A549 (cell line): ENCODE measurements around the gene MROH7. TPM values are rescaled to one million over a fixed set of nuclear protein-coding genes. Genes with fewer than 3 reads are reported as not detected.

ENCODE experiments used
- ATAC-seq, 2 experiments: fragments of 200-7000 bp in 1 of 2; fragments of >200 bp in 1 of 2; cut with Nextera tagmentation in 1 of 2; cut with Tn5 transposase in 1 of 2; 3 replicates each; pipeline versions ENCODE4 v1.8.0 to v1.9.1; 2018 to 2020; ENCODE audit warnings: mild to moderate bottlenecking in 1 of 2, moderate library complexity in 1 of 2
- CTCF ChIA-PET: fragments of 300-600 bp; sonication (Branson Sonifier 250); formaldehyde crosslinking; extraction: SDS; loops from one replicate; lab custom pipeline; 2021; ENCODE audit warnings: antibody characterized with exemption, inconsistent platforms; lab: Yijun Ruan, JAX
- POLR2A ChIA-PET: fragments of 350-600 bp; formaldehyde crosslinking; extraction: SDS; loops from one replicate; lab custom pipeline; 2021; ENCODE audit warnings: antibody characterized with exemption, inconsistent platforms; lab: Yijun Ruan, JAX
- DNase-seq, 2 experiments: peaks; one replicate each; pipeline versions ENCODE4 v3.0.0 to v3.0.0-alpha.2; 2011 to 2016; ENCODE audit warnings: low read depth in 1 of 2, low spot score in 1 of 2
- FAIRE-seq: peaks from 2 replicates; lab custom pipeline; 2011; peaks lifted over from hg19 to GRCh38; lab: Jason Lieb, UNC
- H3K27ac ChIP-seq, 2 experiments: fragments of >200 bp; sonication (Bioruptor Twin); formaldehyde crosslinking; 3 replicates each; pipeline ENCODE4 v1.5.1; 2016 to 2017
- H3K4me1 ChIP-seq: fragments of >200 bp; sonication (Bioruptor Twin); formaldehyde crosslinking; 3 replicates; pipeline ENCODE4 v1.6.1; 2016
- H3K4me2 ChIP-seq: fragments of >200 bp; sonication (Bioruptor Twin); formaldehyde crosslinking; 3 replicates; pipeline ENCODE4 v1.6.1; 2016
- H3K4me3 ChIP-seq: fragments of >200 bp; sonication (Bioruptor Twin); formaldehyde crosslinking; 3 replicates; pipeline ENCODE4 v1.5.1; 2016
- H3K9me3 ChIP-seq: fragments of >200 bp; sonication (Bioruptor Twin); formaldehyde crosslinking; 3 replicates; pipeline ENCODE4 v1.6.1; 2016
- BHLHE40 ChIP-seq: IDR thresholded peaks from 2 replicates; pipeline ENCODE4 v1.6.1; 2012; ENCODE audit warnings: low read depth, low read length, inconsistent platforms
- CEBPB ChIP-seq, 2 experiments: fragments of >200 bp in 1 of 2; sonication (Bioruptor Twin) in 1 of 2; formaldehyde crosslinking in 1 of 2; IDR thresholded peaks; 2 replicates each; pipeline ENCODE4 v1.6.1; 2012 to 2016
- EHF ChIP-seq: fragments of 250-450 bp; sonication (Bioruptor Pico); IDR thresholded peaks from 2 replicates; pipeline ENCODE4 v1.5.0; 2020; ENCODE audit warnings: mild to moderate bottlenecking
- EHMT2 ChIP-seq: fragments of 200-600 bp; sonication (generic); IDR thresholded peaks from 2 replicates; pipeline ENCODE4 v1.6.1; 2016; ENCODE audit warnings: antibody characterized with exemption, low read depth, mild to moderate bottlenecking, moderate library complexity
- ESRRA ChIP-seq: fragments of 150-350 bp; IDR thresholded peaks from 2 replicates; pipeline ENCODE4 v1.6.1; 2014; ENCODE audit warnings: mild to moderate bottlenecking, low read length, borderline replicate concordance
- FOSB ChIP-seq: fragments of 250-450 bp; sonication (Bioruptor Pico); IDR thresholded peaks from 2 replicates; pipeline ENCODE4 v1.5.0; 2020; ENCODE audit warnings: mild to moderate bottlenecking, moderate library complexity
- FOSL2 ChIP-seq, 2 experiments: fragments of 450-650 bp in 1 of 2; fragments of >200 bp in 1 of 2; sonication (Bioruptor Twin) in 1 of 2; formaldehyde crosslinking; IDR thresholded peaks; 2 replicates each; pipeline versions ENCODE4 v1.5.0 to v1.6.1; 2016 to 2020; ENCODE audit warnings: mild to moderate bottlenecking in 1 of 2, moderate library complexity in 1 of 2
- KDM5A ChIP-seq: fragments of 200-600 bp; sonication (generic); IDR thresholded peaks from 2 replicates; pipeline ENCODE4 v1.6.1; 2016; ENCODE audit warnings: antibody characterized with exemption, mild to moderate bottlenecking
- MAFK ChIP-seq: fragments of 450-650 bp; IDR thresholded peaks from 2 replicates; pipeline ENCODE4 v1.6.1; 2014; ENCODE audit not compliant: partially characterized antibody
- MYC ChIP-seq: IDR thresholded peaks from 2 replicates; pipeline ENCODE4 v1.6.1; 2012; ENCODE audit warnings: mild to moderate bottlenecking, inconsistent platforms, low read length, improper control_type of control experiment, borderline replicate concordance
- POLR2AphosphoS2 ChIP-seq: conservative IDR thresholded peaks from 2 replicates; pipeline ENCODE4 v1.6.1; 2012; ENCODE audit warnings: low read length, improper control_type of control experiment, inconsistent platforms
- RAD21 ChIP-seq, 2 experiments: fragments of >200 bp in 1 of 2; sonication (Bioruptor Twin) in 1 of 2; formaldehyde crosslinking in 1 of 2; IDR thresholded peaks in 1 of 2; conservative IDR thresholded peaks in 1 of 2; 2 replicates in 1 of 2; 3 replicates in 1 of 2; pipeline ENCODE4 v1.6.1; 2012 to 2018; ENCODE audit warnings: inconsistent platforms in 1 of 2
- RARB ChIP-seq: fragments of 250-450 bp; sonication (Bioruptor Pico); IDR thresholded peaks from 2 replicates; pipeline ENCODE4 v1.8.0; 2021; ENCODE audit warnings: mild to moderate bottlenecking, moderate library complexity
- RNF2 ChIP-seq: fragments of 200-600 bp; sonication (generic); IDR thresholded peaks from 2 replicates; pipeline ENCODE4 v1.6.1; 2016; ENCODE audit warnings: low read depth, mild to moderate bottlenecking, antibody characterized with exemption, moderate library complexity, borderline replicate concordance
- SMC3 ChIP-seq: fragments of >200 bp; sonication (Bioruptor Twin); formaldehyde crosslinking; IDR thresholded peaks from 3 replicates; pipeline ENCODE4 v1.6.1; 2018; ENCODE audit warnings: inconsistent platforms
- TFCP2L1 ChIP-seq: fragments of 250-450 bp; sonication (Bioruptor Pico); IDR thresholded peaks from 2 replicates; pipeline ENCODE4 v1.5.0; 2021; ENCODE audit warnings: mild to moderate bottlenecking
- TP53 ChIP-seq: fragments of 250-450 bp; sonication (Bioruptor Pico); IDR thresholded peaks from 2 replicates; pipeline ENCODE4 v1.5.0; 2021; ENCODE audit warnings: mild to moderate bottlenecking, moderate library complexity
- ZFP36 ChIP-seq: fragments of 450-650 bp; IDR thresholded peaks from 2 replicates; pipeline ENCODE4 v1.6.1; 2014; ENCODE audit warnings: borderline replicate concordance; ENCODE audit not compliant: partially characterized antibody
- ZNF302 ChIP-seq: fragments of 250-450 bp; sonication (Bioruptor Pico); IDR thresholded peaks from 2 replicates; pipeline ENCODE4 v1.9.0; 2021; ENCODE audit warnings: inconsistent platforms, mild to moderate bottlenecking, moderate library complexity
- WGBS: methylation state at CpG from one replicate; pipeline ENCODE4 v1.1.6; 2017; ENCODE audit errors: missing lambda C conversion rate; 5-methylcytosine and 5-hydroxymethylcytosine counted together
- polyA plus RNA-seq, 4 experiments: library from polyadenylated mRNA; depleted of rRNA in 3 of 4; stranded (reverse); fragments of >200 nt; fragmentation: RNase III in 1 of 4; extraction: RNeasy Plus Mini Kit Qiagen cat#74134 plus additional on column Dnase treatment in 1 of 4; gene quantifications; 2 replicates in 3 of 4; 3 replicates in 1 of 4; pipeline ENCODE4 v1.2.3, GENCODE V29; 2011 to 2017
- TF ChIP-seq, protein P1 (sequence below): IDR thresholded peaks from 2 replicates; pipeline ENCODE4 v1.6.1; 2012
- TF ChIP-seq, protein P2 (sequence below): IDR thresholded peaks from 2 replicates; pipeline ENCODE4 v1.6.1; 2012; ENCODE audit warnings: low read depth, borderline replicate concordance
- TF ChIP-seq, protein P3 (sequence below): fragments of 250-450 bp; sonication (Bioruptor Pico); IDR thresholded peaks from 2 replicates; pipeline ENCODE4 v1.5.0; 2021; ENCODE audit warnings: mild to moderate bottlenecking, moderate library complexity, borderline replicate concordance
- TF ChIP-seq, protein P4 (sequence below): fragments of 450-650 bp; IDR thresholded peaks from 2 replicates; pipeline ENCODE4 v1.6.1; 2014; ENCODE audit warnings: antibody characterized with exemption
- TF ChIP-seq, protein P5 (sequence below): IDR thresholded peaks from 2 replicates; pipeline ENCODE4 v1.6.1; 2012
- TF ChIP-seq, protein P6 (sequence below): fragments of >200 bp; sonication (Bioruptor Twin); formaldehyde crosslinking; IDR thresholded peaks from 2 replicates; pipeline ENCODE4 v1.6.1; 2016
- TF ChIP-seq, protein P7 (sequence below): fragments of >200 bp; sonication (Bioruptor Twin); formaldehyde crosslinking; IDR thresholded peaks from 3 replicates; pipeline ENCODE4 v1.5.1; 2016

MROH7 gene
- polyA plus RNA-seq, 2 of the 4 experiments (the other 2 are of a cell fraction), result not detected

DNA sequence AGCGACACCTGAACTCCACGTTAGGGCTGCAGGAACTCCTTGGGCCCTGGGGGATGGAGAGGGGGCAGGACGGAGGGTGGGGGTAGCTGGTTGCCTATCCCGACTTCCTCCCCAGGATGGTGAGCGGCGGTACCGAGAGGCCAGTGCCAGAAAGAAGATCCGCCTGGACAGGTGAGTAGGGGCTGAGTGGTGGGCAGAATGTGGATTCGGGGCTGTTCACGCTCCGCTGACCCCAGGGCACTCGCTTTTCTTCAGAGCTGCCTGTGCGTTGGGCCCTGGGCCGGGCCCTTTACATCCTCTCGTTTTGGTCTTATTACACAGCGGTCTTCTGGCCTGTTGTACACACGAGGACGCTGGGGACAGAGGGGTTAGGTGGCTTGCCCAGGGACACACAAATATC, 39.0 kb upstream of the MROH7 start:
- H3K4me2 ChIP-seq, result no peak overlapping the region
- H3K4me3 ChIP-seq, result no peak overlapping the region
- FAIRE-seq, result no peak
- no peaks in the 10 kb centered on the region for H3K9me3 ChIP-seq
- ChIA-PET POLR2A (no interaction called here), CTCF (interaction anchor here (0.6 kb wide), 1 partner anchor 10 kb away, joined by 3 read pairs; no protein-coding TSS in a partner anchor)
- no peaks in the 10 kb centered on the region for H3K4me1 ChIP-seq
- ATAC-seq, result no peak
- 96% methylated on average over 12 of the region's 18 CpGs for WGBS
- TF ChIP-seq TP53 (CRISPR knock-in tag), result no peak
- TF ChIP-seq, protein P1, sequence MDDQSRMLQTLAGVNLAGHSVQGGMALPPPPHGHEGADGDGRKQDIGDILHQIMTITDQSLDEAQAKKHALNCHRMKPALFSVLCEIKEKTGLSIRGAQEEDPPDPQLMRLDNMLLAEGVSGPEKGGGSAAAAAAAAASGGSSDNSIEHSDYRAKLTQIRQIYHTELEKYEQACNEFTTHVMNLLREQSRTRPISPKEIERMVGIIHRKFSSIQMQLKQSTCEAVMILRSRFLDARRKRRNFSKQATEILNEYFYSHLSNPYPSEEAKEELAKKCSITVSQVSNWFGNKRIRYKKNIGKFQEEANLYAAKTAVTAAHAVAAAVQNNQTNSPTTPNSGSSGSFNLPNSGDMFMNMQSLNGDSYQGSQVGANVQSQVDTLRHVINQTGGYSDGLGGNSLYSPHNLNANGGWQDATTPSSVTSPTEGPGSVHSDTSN, result no peak
- no peak for TF ChIP-seq FOSL2 (IDR thresholded peaks at IDR 0.05)
- TF ChIP-seq FOSL2 (CRISPR knock-in tag; IDR thresholded peaks at IDR 0.05), result no peak
- no peak for TF ChIP-seq MYC
- TF ChIP-seq, protein P2, sequence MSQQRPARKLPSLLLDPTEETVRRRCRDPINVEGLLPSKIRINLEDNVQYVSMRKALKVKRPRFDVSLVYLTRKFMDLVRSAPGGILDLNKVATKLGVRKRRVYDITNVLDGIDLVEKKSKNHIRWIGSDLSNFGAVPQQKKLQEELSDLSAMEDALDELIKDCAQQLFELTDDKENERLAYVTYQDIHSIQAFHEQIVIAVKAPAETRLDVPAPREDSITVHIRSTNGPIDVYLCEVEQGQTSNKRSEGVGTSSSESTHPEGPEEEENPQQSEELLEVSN, result no peak
- TF ChIP-seq, protein P3, sequence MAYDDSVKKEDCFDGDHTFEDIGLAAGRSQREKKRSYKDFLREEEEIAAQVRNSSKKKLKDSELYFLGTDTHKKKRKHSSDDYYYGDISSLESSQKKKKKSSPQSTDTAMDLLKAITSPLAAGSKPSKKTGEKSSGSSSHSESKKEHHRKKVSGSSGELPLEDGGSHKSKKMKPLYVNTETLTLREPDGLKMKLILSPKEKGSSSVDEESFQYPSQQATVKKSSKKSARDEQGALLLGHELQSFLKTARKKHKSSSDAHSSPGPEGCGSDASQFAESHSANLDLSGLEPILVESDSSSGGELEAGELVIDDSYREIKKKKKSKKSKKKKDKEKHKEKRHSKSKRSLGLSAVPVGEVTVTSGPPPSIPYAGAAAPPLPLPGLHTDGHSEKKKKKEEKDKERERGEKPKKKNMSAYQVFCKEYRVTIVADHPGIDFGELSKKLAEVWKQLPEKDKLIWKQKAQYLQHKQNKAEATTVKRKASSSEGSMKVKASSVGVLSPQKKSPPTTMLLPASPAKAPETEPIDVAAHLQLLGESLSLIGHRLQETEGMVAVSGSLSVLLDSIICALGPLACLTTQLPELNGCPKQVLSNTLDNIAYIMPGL (CRISPR knock-in tag), result no peak
- TF ChIP-seq CEBPB (IDR thresholded peaks at IDR 0.05), result no peak
- no peak for TF ChIP-seq ZNF302 (CRISPR knock-in tag)
- no peak for DNase-seq
- H3K27ac ChIP-seq, result no peak overlapping the region

DNA sequence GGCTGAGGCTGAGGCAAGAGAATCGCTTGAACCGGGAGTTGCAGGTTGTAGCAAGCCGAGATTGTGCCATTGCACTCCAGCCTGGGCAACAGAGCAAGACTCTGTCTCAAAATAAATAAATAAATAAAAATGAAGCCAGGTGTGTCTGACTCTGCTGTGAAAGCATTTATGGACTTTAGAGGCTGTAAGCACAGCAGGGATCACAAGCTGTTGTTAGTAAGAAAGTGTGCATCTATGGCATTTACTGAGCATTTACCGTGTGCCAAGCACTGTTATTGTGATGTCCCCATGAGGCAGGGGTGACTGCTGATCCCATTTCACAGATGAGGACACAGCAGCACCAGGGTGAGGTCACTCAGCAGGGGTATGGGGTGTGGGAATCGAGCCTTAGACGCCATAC, 38.3 kb upstream of the MROH7 start:
- 89% methylated on average over 5 of the region's 6 CpGs for WGBS
- POLR2A ChIA-PET, result interaction anchor here (0.6 kb wide), 1 partner anchor 101 kb away, joined by 4 read pairs; no protein-coding TSS in a partner anchor
- TF ChIP-seq BHLHE40 (no peak), RNF2 (no peak), TP53 (CRISPR knock-in tag) (no peak), SMC3 (no peak), RAD21 (conservative IDR thresholded peaks at IDR 0.05 in 1 of 2, IDR thresholded peaks at IDR 0.05 in 1 of 2) (no peak)
- ATAC-seq, result no peak
- no peak overlapping the region for H3K4me2 ChIP-seq
- DNase-seq, result no peak
- no peak for FAIRE-seq
- H3K4me3 ChIP-seq, result no peak overlapping the region
- H3K9me3 ChIP-seq, result no peaks in the 10 kb centered on the region
- no peaks in the 10 kb centered on the region for H3K4me1 ChIP-seq
- no peak overlapping the region for H3K27ac ChIP-seq
- CTCF ChIA-PET, result interaction anchor here (0.6 kb wide), 1 partner anchor 11 kb away, joined by 3 read pairs; no protein-coding TSS in a partner anchor

DNA sequence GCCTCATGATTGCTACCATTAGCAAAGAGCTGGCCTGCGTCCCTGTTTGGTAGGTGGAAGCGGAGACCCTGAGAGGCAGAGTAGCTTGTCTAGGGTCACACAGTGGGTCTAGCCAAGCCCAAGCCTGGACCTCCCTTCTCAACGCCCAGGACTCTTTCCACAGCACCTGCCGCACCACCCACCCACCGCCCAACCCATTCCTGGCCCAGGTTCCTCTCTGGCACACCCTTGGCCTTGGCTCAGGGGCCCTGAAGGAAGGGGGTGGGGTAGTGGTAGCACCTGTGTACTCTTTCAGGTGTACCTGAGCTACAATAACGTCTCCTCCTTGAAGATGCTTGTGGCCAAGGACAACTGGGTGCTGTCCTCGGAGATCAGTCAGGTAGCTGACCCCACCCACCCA, 37.5 kb upstream of the MROH7 start:
- ATAC-seq, result no peak
- WGBS, result 61% methylated on average over 3 of the region's 7 CpGs
- POLR2A ChIA-PET, result interaction anchor here (0.6 kb wide), 1 partner anchor 100 kb away, joined by 4 read pairs; no protein-coding TSS in a partner anchor
- Histone ChIP-seq H3K4me3 (no peak overlapping the region), H3K27ac (no peak overlapping the region), H3K4me2 (no peak overlapping the region), H3K9me3 (no peaks in the 10 kb centered on the region), H3K4me1 (no peaks in the 10 kb centered on the region)
- no peak for FAIRE-seq
- DNase-seq, result no peak
- CTCF ChIA-PET, result no interaction called here
- TF ChIP-seq ZFP36, result no peak
- TF ChIP-seq, protein P4, sequence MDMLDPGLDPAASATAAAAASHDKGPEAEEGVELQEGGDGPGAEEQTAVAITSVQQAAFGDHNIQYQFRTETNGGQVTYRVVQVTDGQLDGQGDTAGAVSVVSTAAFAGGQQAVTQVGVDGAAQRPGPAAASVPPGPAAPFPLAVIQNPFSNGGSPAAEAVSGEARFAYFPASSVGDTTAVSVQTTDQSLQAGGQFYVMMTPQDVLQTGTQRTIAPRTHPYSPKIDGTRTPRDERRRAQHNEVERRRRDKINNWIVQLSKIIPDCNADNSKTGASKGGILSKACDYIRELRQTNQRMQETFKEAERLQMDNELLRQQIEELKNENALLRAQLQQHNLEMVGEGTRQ, result no peak
- no peak for TF ChIP-seq EHF (CRISPR knock-in tag)
- TF ChIP-seq, protein P5, sequence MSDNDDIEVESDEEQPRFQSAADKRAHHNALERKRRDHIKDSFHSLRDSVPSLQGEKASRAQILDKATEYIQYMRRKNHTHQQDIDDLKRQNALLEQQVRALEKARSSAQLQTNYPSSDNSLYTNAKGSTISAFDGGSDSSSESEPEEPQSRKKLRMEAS, result no peak
- TF ChIP-seq, protein P6, sequence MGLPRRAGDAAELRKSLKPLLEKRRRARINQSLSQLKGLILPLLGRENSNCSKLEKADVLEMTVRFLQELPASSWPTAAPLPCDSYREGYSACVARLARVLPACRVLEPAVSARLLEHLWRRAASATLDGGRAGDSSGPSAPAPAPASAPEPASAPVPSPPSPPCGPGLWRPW, result no peak
- TF ChIP-seq FOSB, result no peak
- no peak for TF ChIP-seq RNF2
- no peak for TF ChIP-seq MAFK
- TF ChIP-seq ESRRA, result no peak
- no peak for TF ChIP-seq FOSL2 (IDR thresholded peaks at IDR 0.05)
- no peak for TF ChIP-seq FOSL2 (CRISPR knock-in tag; IDR thresholded peaks at IDR 0.05)
- TF ChIP-seq RARB (CRISPR knock-in tag), result no peak
- no peak for TF ChIP-seq KDM5A
- no peak for TF ChIP-seq MYC
- TF ChIP-seq BHLHE40, result no peak
- no peak for TF ChIP-seq POLR2AphosphoS2
- no peak for TF ChIP-seq EHMT2
- TF ChIP-seq TFCP2L1 (CRISPR knock-in tag), result no peak
- TF ChIP-seq, protein P7, sequence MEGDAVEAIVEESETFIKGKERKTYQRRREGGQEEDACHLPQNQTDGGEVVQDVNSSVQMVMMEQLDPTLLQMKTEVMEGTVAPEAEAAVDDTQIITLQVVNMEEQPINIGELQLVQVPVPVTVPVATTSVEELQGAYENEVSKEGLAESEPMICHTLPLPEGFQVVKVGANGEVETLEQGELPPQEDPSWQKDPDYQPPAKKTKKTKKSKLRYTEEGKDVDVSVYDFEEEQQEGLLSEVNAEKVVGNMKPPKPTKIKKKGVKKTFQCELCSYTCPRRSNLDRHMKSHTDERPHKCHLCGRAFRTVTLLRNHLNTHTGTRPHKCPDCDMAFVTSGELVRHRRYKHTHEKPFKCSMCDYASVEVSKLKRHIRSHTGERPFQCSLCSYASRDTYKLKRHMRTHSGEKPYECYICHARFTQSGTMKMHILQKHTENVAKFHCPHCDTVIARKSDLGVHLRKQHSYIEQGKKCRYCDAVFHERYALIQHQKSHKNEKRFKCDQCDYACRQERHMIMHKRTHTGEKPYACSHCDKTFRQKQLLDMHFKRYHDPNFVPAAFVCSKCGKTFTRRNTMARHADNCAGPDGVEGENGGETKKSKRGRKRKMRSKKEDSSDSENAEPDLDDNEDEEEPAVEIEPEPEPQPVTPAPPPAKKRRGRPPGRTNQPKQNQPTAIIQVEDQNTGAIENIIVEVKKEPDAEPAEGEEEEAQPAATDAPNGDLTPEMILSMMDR, result no peak
